Activated CD4-positive, alpha-beta T cell treated with anti-CD3 and anti-CD28 coated beads for 48 hours (primary cell): ENCODE measurements around the gene SNAPC3.

Source experiments
- DNase-seq: peaks from one replicate; pipeline ENCODE4 v3.0.0-alpha.2; 2020

Gene SNAPC3

DNA sequence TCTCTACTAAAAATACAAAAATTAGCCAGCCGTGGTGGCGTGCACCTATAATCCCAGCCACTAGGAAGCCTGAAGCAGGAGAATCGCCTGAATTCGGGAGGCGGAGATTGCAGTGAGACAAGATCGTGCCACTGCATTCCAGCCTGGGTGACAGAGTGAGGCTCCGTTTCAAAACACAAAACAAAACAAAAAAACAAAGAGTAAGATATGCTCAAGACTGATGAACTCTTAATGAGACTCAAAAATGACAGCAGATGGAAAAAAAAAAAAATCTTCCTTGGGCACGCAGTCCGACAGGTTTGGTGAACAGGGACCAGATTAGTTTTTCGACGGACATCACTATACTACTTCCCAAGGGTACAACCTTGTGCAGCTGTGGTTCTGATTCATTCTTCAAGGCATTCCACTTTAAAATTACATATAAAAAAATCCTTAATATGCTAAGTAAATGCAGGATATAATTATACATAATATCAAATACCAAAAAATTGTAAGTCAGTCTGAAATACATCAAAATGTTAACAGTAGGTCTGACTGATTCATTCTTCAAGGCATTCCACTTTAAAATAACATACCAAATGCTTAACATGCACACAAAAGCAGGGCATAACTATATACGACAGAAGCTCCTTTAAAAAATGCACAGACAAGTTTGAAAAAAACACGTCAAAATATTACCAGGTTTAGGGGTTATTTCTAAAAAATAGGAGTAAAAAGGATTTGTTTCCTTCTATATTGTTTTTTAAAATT lies 75.7 kb downstream of the SNAPC3 start:
- DNase-seq: no peak

DNA sequence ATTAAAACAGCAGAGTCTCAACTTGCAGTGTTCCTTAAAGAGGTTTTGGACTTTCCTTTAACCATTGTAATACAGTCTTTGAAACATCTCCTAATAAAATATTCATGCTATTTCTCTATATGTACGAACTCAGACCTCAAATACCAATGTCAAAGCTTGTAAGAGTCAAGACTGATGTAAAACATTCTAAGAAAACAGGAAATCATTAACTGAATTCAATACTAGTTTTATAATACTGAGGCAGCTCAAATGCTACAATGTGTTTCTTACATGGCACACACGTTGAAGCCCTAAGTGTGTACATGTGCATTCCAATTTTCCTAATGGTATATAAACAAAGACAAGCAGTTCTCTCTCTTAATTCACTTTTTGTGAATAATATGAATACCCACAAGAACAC lies 76.5 kb downstream of the SNAPC3 start:
- no peak for DNase-seq

- DNase-seq: no peak
Observed at GRCh38 chr9:15501179-15501578, 78.5 kb downstream of the SNAPC3 start.

- no peak for DNase-seq
Observed at GRCh38 chr9:15501803-15502202, 79.1 kb downstream of the SNAPC3 start.

DNA sequence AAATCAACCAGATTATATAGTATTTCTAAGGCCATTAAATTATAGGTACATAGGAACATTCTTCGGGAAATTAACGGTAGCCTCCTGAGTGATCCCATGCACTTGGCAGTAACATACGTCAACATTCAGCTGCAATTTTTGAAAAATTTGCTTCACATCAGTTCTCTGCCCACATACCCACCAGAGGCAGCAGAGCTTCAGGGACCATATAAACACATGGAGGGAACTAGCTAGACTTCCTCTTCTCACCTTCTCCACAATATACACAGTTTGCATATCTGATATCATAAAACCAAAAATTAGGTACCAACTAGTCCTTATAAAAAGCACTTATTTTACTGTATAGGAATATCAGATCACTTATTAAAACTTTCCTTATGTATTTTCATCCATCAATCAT lies 83.2 kb downstream of the SNAPC3 start:
- DNase-seq: no peak

- peak; percentile 72 for DNase-seq
Observed at GRCh38 chr9:15509931-15510788, 87.5 kb downstream of the SNAPC3 start.

- peak; percentile 89 for DNase-seq
Observed at GRCh38 chr9:15510789-15511575, 88.3 kb downstream of the SNAPC3 start, which contains the start of gene PSIP1. PSIP1 (minus strand) TSS chr9:15510970; CDS start chr9:15510188, 782 bp downstream.
